ENCODE measurements around the gene HS6ST3. TPM values are rescaled to one million over a fixed set of nuclear protein-coding genes. Genes with fewer than 3 reads are reported as not detected.

The HS6ST3 gene
- total and polyA plus RNA-seq, 8 donors = 0.03 to 0.15 (median 0.10) TPM

DNA sequence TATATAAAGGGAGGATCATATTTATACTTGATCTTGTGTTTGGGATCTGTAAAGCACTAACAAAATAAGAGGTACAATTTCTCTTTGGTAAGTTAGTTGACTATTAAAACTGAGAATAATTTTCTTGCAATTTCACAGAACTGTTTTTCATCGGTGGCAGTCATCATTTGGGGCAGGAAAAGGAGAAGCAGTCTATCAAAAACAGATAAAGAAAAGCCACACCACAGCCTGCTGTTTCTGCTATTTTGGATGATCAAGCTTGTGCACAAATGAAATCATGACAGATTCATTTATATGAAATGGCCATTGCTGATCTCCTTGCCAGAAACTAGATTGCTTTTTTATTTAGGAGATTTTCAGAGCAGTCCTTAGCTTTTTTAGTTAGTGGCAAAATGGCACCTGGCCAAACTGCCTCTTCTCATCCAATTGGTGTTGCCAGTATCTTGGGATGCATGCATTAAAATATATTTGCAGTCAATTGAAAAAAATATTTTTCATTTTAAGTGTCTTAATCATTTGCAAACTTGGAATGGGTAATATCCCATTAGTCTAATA is 326.0 kb downstream of the HS6ST3 start:
- no peaks in the 10 kb centered on the region for H3K36me3 ChIP-seq
- TF ChIP-seq, protein P1, sequence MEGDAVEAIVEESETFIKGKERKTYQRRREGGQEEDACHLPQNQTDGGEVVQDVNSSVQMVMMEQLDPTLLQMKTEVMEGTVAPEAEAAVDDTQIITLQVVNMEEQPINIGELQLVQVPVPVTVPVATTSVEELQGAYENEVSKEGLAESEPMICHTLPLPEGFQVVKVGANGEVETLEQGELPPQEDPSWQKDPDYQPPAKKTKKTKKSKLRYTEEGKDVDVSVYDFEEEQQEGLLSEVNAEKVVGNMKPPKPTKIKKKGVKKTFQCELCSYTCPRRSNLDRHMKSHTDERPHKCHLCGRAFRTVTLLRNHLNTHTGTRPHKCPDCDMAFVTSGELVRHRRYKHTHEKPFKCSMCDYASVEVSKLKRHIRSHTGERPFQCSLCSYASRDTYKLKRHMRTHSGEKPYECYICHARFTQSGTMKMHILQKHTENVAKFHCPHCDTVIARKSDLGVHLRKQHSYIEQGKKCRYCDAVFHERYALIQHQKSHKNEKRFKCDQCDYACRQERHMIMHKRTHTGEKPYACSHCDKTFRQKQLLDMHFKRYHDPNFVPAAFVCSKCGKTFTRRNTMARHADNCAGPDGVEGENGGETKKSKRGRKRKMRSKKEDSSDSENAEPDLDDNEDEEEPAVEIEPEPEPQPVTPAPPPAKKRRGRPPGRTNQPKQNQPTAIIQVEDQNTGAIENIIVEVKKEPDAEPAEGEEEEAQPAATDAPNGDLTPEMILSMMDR (IDR thresholded peaks at IDR 0.05) = no peak
- H3K4me3 ChIP-seq = no peak overlapping the region
- ATAC-seq (no peak), DNase-seq (no peak)
- H3K9me3 ChIP-seq = no peaks in the 10 kb centered on the region
- no peaks in the 10 kb centered on the region for H3K4me1 ChIP-seq
- H3K27ac ChIP-seq = no peak overlapping the region
- H3K27me3 ChIP-seq = no peaks in the 10 kb centered on the region
- intact Hi-C loops (cut with DNase I) = no loop called here

DNA sequence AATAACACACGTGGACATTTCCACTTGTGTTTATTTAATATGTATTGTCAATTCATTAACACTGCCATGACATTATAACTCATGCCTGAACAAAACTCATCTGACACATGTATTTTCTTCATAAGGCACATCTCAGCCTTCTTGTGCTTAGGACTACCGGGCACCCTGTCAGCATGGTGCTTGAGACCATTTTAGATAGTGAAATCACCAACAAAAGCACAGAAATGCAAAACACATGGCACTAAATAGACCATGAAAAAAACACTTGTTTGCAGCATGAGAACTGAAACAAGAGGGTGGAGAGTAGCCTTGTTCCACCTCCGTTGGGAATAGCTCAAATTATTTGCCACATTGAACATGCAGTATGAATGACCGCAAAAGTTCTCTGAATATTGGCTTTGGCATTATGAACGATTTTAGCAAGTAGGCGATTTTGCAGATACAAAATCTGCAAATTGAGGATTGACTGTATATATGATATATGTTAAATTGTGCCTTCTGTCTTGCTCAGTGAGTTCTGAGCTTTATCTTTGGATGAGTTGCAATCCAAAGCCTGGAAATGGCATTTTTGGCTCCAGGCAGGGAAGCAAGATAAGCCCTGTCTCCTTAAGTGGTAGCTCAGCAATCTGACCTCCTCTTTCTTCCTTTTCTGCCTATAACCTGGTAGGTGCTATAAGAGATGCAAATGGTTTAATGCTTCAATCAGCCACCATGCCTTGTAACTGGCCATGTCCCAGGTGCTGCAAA is 328.2 kb downstream of the HS6ST3 start:
- TF ChIP-seq, protein P1 (IDR thresholded peaks at IDR 0.05) = no peak
- intact Hi-C loops (cut with DNase I) = no loop called here
- Histone ChIP-seq H3K4me3 (no peak overlapping the region), H3K27me3 (no peaks in the 10 kb centered on the region), H3K9me3 (no peaks in the 10 kb centered on the region), H3K27ac (no peak overlapping the region), H3K36me3 (no peaks in the 10 kb centered on the region), H3K4me1 (no peaks in the 10 kb centered on the region)
- ATAC-seq = no peak
- no peak for DNase-seq

DNA sequence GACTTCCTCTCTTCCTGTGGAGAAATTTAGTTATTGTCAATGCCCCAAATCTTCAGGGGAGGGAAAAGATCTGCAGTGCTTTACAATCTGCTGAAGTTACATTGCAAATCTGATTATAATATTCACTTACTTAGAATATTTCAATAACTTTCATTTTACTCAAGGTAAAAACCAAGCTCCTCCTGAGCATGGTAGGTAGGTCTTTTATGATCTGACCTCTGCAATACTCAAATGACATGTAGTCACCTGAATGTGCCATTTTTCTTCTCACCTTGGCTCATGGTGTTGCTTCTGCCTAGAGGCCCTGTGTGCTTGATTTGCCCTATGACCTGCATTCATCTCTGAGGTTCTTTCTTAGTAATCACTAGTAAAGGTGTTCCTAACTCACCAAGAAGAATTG is 331.4 kb downstream of the HS6ST3 start:
- intact Hi-C loops (cut with DNase I) = no loop called here

DNA sequence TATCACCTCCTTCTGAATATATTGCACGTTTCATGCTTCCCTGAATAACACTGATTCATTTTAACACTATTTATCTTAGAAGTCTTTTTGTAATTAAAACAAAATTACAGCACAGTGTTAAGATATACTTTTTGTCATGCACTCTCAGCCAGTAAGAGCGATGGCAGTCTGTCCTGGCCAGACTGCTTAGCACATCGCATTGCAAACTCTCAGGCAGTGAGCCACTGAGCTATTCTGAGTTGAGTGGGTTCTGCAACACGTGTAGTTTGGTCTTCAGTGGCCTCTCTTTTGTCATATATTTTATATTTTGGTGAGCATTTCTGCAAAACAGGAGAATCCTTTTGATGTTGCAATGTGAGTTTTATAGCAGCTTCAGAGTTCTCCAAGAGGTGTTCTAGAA is 332.1 kb downstream of the HS6ST3 start:
- H3K27ac ChIP-seq = no peak overlapping the region
- H3K4me1 ChIP-seq = no peaks in the 10 kb centered on the region
- no peaks in the 10 kb centered on the region for H3K9me3 ChIP-seq
- no peaks in the 10 kb centered on the region for H3K36me3 ChIP-seq
- no peak overlapping the region for H3K4me3 ChIP-seq
- TF ChIP-seq, protein P1 (IDR thresholded peaks at IDR 0.05) = no peak
- no peaks in the 10 kb centered on the region for H3K27me3 ChIP-seq
- ATAC-seq (no peak), DNase-seq (peak in 2 of 4 donors; percentile 5 to 36)
- intact Hi-C loops (cut with DNase I) = no loop called here

More for the DNA sequence above, 331.4 kb downstream of the HS6ST3 start:
- no peak overlapping the region for H3K27ac ChIP-seq
- H3K36me3 ChIP-seq = no peaks in the 10 kb centered on the region
- DNase-seq (no peak), ATAC-seq (no peak)
- no peaks in the 10 kb centered on the region for H3K9me3 ChIP-seq
- TF ChIP-seq, protein P1 (IDR thresholded peaks at IDR 0.05) = no peak
- no peak overlapping the region for H3K4me3 ChIP-seq
- no peaks in the 10 kb centered on the region for H3K27me3 ChIP-seq
- no peaks in the 10 kb centered on the region for H3K4me1 ChIP-seq

DNA sequence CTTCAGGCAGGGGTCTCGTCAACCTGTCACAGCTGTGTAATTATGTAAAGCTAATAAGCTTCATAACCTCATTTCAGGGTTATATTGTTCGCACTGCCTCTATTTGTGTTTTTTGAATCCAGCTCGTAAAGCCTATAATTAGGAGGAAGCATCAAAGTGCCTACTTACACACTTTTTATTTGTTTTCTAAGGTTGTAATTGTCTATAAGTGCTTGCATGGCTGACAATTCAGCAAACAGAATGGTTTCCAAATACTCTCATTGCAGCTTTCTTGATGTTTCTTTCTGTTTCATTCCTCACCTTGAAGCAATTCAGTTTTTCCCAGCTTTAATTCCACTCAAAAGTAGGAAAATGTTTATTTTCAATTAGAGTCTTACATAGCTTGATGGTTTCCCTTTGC is 336.3 kb downstream of the HS6ST3 start:
- DNase-seq (no peak), ATAC-seq (no peak)
- no peaks in the 10 kb centered on the region for H3K36me3 ChIP-seq
- H3K9me3 ChIP-seq = no peaks in the 10 kb centered on the region
- no peaks in the 10 kb centered on the region for H3K4me1 ChIP-seq
- H3K4me3 ChIP-seq = no peak overlapping the region
- TF ChIP-seq, protein P1 (IDR thresholded peaks at IDR 0.05) = no peak
- H3K27ac ChIP-seq = no peak overlapping the region
- intact Hi-C loops (cut with DNase I) = no loop called here
- no peaks in the 10 kb centered on the region for H3K27me3 ChIP-seq
